Measurements from ENCODE around the gene DUS2.
"Not testable (repeated sequence)": the region's sequence is repeated elsewhere in the genome, so short reads cannot be mapped to it uniquely, and the experiment has no call there.

Gene DUS2

GRCh38 chr16:67999985-68000384 lies 23.1 kb upstream of the DUS2 start:
- Histone ChIP-seq H3K4me1 (ENCODE audit: control insufficient read depth, insufficient read depth, low read length) (no peaks in the 10 kb centered on the region), H3K27me3 (ENCODE audit: control insufficient read depth, insufficient read depth, low read length) (no peaks in the 10 kb centered on the region), H3K9me3 (ENCODE audit: control insufficient read depth, insufficient read depth, low read length) (no peaks in the 10 kb centered on the region), H3K4me3 (ENCODE audit: low read length) (no peak overlapping the region), H3K36me3 (ENCODE audit: control insufficient read depth, insufficient read depth, low read length) (no peaks in the 10 kb centered on the region), H3K27ac (ENCODE audit: low read length) (no peak overlapping the region)
- DNase-seq (ENCODE audit: low read depth, low spot score) = no peak
- no CpG with 5 or more reads among the region's 2 CpGs for WGBS (ENCODE audit: insufficient coverage, insufficient read length)

- DNase-seq (ENCODE audit: low read depth, low spot score) = no peak
- H3K27me3 ChIP-seq (ENCODE audit: control insufficient read depth, insufficient read depth, low read length) = no peaks in the 10 kb centered on the region
- no CpG with 5 or more reads among the region's 3 CpGs for WGBS (ENCODE audit: insufficient coverage, insufficient read length)
- no peak overlapping the region for H3K27ac ChIP-seq (ENCODE audit: low read length)
- H3K4me3 ChIP-seq (ENCODE audit: low read length) = no peak overlapping the region
- H3K9me3 ChIP-seq (ENCODE audit: control insufficient read depth, insufficient read depth, low read length) = no peaks in the 10 kb centered on the region
- H3K4me1 ChIP-seq (ENCODE audit: control insufficient read depth, insufficient read depth, low read length) = no peaks in the 10 kb centered on the region
- H3K36me3 ChIP-seq (ENCODE audit: control insufficient read depth, insufficient read depth, low read length) = no peaks in the 10 kb centered on the region
These were observed 22.6 kb upstream of the DUS2 start for GRCh38 chr16:68000450-68000849.

- WGBS (ENCODE audit: insufficient coverage, insufficient read length) = no CpG with 5 or more reads among the region's 4 CpGs
- no peaks in the 10 kb centered on the region for H3K27me3 ChIP-seq (ENCODE audit: control insufficient read depth, insufficient read depth, low read length)
- no peak overlapping the region for H3K4me3 ChIP-seq (ENCODE audit: low read length)
- no peak overlapping the region for H3K27ac ChIP-seq (ENCODE audit: low read length)
- H3K36me3 ChIP-seq (ENCODE audit: control insufficient read depth, insufficient read depth, low read length) = no peaks in the 10 kb centered on the region
- no peaks in the 10 kb centered on the region; the same call in 1 of the 2 replicates for H3K4me1 ChIP-seq (ENCODE audit: control insufficient read depth, insufficient read depth, low read length)
- no peaks in the 10 kb centered on the region for H3K9me3 ChIP-seq (ENCODE audit: control insufficient read depth, insufficient read depth, low read length)
- no peak for DNase-seq (ENCODE audit: low read depth, low spot score)
These were observed 20.1 kb upstream of the DUS2 start for GRCh38 chr16:68003031-68003430.

DNA sequence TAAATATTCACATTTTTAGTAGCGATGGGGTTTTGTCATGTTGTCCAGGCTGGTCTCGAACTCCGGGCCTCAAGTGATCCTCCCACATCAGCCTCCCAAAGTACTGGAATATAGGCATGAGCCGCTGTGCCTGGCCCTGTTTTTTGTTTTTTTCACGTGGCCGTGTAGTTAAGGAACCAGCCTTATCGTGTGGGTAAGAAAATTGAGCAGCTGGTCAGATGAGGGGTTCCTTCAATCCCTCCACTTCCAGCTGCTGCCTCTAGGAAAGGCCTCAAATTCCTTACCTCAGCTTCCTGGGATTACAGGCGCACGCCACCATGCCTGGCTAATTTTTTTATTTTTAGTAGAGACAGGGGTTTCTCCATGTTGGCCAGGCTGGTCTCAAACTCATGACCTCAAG lies 17.9 kb upstream of the DUS2 start:
- no peaks in the 10 kb centered on the region for H3K27me3 ChIP-seq (ENCODE audit: control insufficient read depth, insufficient read depth, low read length)
- H3K9me3 ChIP-seq (ENCODE audit: control insufficient read depth, insufficient read depth, low read length) = no peaks in the 10 kb centered on the region
- peaks cover 4% of the 10 kb centered on the region; the same call in 1 of the 2 replicates for H3K4me1 ChIP-seq (ENCODE audit: control insufficient read depth, insufficient read depth, low read length)
- H3K36me3 ChIP-seq (ENCODE audit: control insufficient read depth, insufficient read depth, low read length) = no peaks in the 10 kb centered on the region
- no CpG with 5 or more reads among the region's 9 CpGs for WGBS (ENCODE audit: insufficient coverage, insufficient read length)
- no peak overlapping the region for H3K4me3 ChIP-seq (ENCODE audit: low read length)
- DNase-seq (ENCODE audit: low read depth, low spot score) = no peak
- no peak overlapping the region for H3K27ac ChIP-seq (ENCODE audit: low read length)

- no peak overlapping the region for H3K4me3 ChIP-seq (ENCODE audit: low read length)
- H3K4me1 ChIP-seq (ENCODE audit: control insufficient read depth, insufficient read depth, low read length) = peaks cover 4% of the 10 kb centered on the region; the same call in 1 of the 2 replicates
- no peaks in the 10 kb centered on the region for H3K9me3 ChIP-seq (ENCODE audit: control insufficient read depth, insufficient read depth, low read length)
- no peak for DNase-seq (ENCODE audit: low read depth, low spot score)
- WGBS (ENCODE audit: insufficient coverage, insufficient read length) = no CpG with 5 or more reads among the region's 6 CpGs
- no peaks in the 10 kb centered on the region for H3K36me3 ChIP-seq (ENCODE audit: control insufficient read depth, insufficient read depth, low read length)
- H3K27ac ChIP-seq (ENCODE audit: low read length) = no peak overlapping the region
- no peaks in the 10 kb centered on the region for H3K27me3 ChIP-seq (ENCODE audit: control insufficient read depth, insufficient read depth, low read length)
These were observed 17.2 kb upstream of the DUS2 start for GRCh38 chr16:68005786-68006286.

DNA sequence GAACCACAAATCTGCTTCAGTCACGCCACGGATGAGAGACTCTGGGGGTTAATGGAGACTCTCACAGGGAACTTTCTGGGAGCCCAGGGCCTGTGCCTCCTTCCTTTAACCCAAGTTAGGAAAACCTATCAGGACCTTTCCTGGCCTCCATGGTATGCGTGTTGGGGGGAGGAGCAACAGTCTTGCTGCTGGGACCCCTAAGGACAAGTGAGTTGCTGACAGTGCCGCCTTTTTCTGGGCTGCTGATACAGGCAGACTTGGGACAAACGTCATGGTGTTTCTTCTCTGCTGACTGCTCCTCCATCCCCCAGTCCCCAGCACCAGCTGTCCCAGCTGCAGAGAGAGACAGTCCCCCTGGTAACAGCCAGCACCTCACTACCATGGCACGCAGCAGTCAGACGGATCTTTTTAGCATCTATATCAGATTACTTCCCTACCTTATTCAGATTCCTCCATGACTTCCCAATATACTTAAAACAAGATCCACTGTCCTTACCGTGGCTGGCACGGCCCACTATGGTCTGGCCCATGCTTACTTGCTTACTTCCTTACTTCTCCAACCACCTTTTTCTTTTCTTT lies 13.8 kb upstream of the DUS2 start:
- H3K9me3 ChIP-seq (ENCODE audit: control insufficient read depth, insufficient read depth, low read length) = no peaks in the 10 kb centered on the region
- no peak for DNase-seq (ENCODE audit: low read depth, low spot score)
- no peaks in the 10 kb centered on the region for H3K27me3 ChIP-seq (ENCODE audit: control insufficient read depth, insufficient read depth, low read length)
- H3K27ac ChIP-seq (ENCODE audit: low read length) = no peak overlapping the region
- H3K4me3 ChIP-seq (ENCODE audit: low read length) = no peak overlapping the region
- no peaks in the 10 kb centered on the region for H3K36me3 ChIP-seq (ENCODE audit: control insufficient read depth, insufficient read depth, low read length)
- WGBS (ENCODE audit: insufficient coverage, insufficient read length) = no CpG with 5 or more reads among the region's 9 CpGs
- H3K4me1 ChIP-seq (ENCODE audit: control insufficient read depth, insufficient read depth, low read length) = peaks cover 4% of the 10 kb centered on the region; the same call in 1 of the 2 replicates

DNA sequence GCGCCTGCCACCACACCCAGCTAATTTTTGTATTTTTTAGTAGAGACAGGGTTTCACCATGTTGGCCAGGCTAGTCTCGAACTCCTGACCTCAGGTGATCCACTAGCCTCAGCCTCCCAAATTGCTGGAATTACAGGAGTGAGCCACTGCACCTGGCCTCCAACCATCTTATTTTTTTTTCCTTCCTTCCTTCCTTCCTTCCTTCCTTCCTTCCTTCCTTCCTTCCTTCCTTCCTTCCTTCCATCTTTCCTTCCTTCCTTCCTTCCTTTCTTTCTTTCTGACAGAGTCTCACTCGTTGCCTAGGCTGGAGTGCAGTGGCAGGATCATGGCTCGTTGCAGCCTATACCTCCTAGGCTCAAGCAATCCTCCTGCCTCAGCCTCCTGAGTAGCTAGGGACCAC lies 13.2 kb upstream of the DUS2 start:
- H3K27me3 ChIP-seq (ENCODE audit: control insufficient read depth, insufficient read depth, low read length); H3K9me3 ChIP-seq (ENCODE audit: control insufficient read depth, insufficient read depth, low read length); H3K36me3 ChIP-seq (ENCODE audit: control insufficient read depth, insufficient read depth, low read length); H3K4me3 ChIP-seq (ENCODE audit: low read length); H3K4me1 ChIP-seq (ENCODE audit: control insufficient read depth, insufficient read depth, low read length); H3K27ac ChIP-seq (ENCODE audit: low read length); DNase-seq (ENCODE audit: low read depth, low spot score): not testable (repeated sequence)
- WGBS (ENCODE audit: insufficient coverage, insufficient read length) = no CpG with 5 or more reads among the region's 4 CpGs

DNA sequence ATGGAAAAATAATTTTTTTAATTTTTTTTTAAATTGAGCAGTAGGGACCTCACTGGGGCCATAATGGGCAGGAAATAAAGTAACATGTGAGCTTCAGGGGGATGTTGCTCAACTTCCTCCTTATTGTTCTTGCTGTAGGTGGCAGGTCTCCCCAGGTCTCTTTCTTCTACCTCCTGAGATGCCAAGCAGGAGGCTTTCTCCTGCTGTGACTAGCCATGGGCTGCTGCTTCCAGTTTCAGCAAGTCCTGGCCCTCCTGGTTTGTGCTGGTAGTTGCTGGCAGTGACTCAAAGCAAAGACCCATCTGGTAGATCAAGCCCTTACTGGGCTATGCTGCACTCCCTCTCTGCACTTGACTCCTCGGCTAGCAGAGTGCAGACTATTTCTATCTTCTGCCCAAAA lies 9.6 kb upstream of the DUS2 start:
- no peak for DNase-seq (ENCODE audit: low read depth, low spot score)
- Histone ChIP-seq H3K36me3 (ENCODE audit: control insufficient read depth, insufficient read depth, low read length) (no peaks in the 10 kb centered on the region), H3K27ac (ENCODE audit: low read length) (no peak overlapping the region), H3K9me3 (ENCODE audit: control insufficient read depth, insufficient read depth, low read length) (no peaks in the 10 kb centered on the region), H3K27me3 (ENCODE audit: control insufficient read depth, insufficient read depth, low read length) (no peaks in the 10 kb centered on the region), H3K4me1 (ENCODE audit: control insufficient read depth, insufficient read depth, low read length) (peaks cover 4% of the 10 kb centered on the region; the same call in 1 of the 2 replicates), H3K4me3 (ENCODE audit: low read length) (no peak overlapping the region)
- no CpG with 5 or more reads among the region's 1 CpG for WGBS (ENCODE audit: insufficient coverage, insufficient read length)

DNA sequence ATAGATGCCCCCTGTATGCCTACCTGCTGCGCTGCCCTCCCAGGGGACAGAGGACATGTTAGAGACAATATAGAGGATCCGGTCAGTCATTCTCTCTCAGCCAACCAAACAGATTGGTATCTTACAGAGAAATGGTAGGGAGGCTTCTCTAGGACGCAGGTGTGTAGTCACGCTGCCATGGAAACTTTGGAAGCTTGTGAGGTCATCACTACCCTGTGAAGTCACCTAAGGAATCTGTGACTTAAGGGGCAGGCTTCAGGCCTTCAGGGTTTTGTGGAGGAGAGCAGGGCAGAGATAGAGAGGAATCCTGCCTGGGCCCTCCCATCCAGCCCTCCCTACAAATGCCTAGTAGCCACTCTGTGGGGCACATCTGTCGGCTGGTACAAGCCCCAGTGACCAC lies 7.4 kb upstream of the DUS2 start, which contains the start of gene DPEP2NB:
Gene DPEP2NB (minus strand): TSS at position 231 of the 400 bp plus-strand sequence. CDS start 141 bp downstream, at position 90.
- no peaks in the 10 kb centered on the region for H3K36me3 ChIP-seq (ENCODE audit: control insufficient read depth, insufficient read depth, low read length)
- no peaks in the 10 kb centered on the region for H3K9me3 ChIP-seq (ENCODE audit: control insufficient read depth, insufficient read depth, low read length)
- WGBS (ENCODE audit: insufficient coverage, insufficient read length) = no CpG with 5 or more reads among the region's 5 CpGs
- no peak within 1 kb of the TSS for H3K4me3 ChIP-seq (ENCODE audit: low read length)
- no peaks in the 10 kb centered on the region for H3K27me3 ChIP-seq (ENCODE audit: control insufficient read depth, insufficient read depth, low read length)
- H3K4me1 ChIP-seq (ENCODE audit: control insufficient read depth, insufficient read depth, low read length) = no peaks in the 10 kb centered on the region
- no peak within 1 kb of the TSS for H3K27ac ChIP-seq (ENCODE audit: low read length)
- no peak for DNase-seq (ENCODE audit: low read depth, low spot score)

DNA sequence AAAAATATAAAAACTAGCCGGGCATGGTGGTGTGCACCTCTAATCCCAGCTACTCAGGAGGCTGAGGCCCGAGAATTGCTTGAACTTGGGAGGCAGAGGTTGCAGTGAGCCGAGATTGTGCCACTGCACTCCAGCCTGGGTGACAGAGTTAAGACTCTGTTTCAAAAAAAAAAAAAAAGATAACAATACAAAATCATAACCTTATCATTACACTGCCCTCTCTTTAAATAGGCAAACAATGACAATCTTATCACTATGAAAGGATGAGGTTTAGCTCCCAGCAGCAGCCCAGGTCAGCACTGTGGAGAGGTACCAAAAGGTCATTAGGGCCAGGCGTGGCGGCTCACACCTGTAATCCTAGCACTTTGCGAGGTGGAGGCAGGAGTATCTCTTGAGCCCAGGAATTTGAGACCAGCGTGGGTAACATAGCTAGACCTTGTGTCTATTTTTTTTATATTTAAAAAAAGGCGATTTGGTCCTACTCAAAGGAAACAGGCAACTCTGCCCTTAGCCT lies 3.9 kb upstream of the DUS2 start:
- H3K27ac ChIP-seq (ENCODE audit: low read length) = no peak overlapping the region
- H3K36me3 ChIP-seq (ENCODE audit: control insufficient read depth, insufficient read depth, low read length) = no peaks in the 10 kb centered on the region
- WGBS (ENCODE audit: insufficient coverage, insufficient read length) = no CpG with 5 or more reads among the region's 8 CpGs
- DNase-seq (ENCODE audit: low read depth, low spot score) = no peak
- H3K4me1 ChIP-seq (ENCODE audit: control insufficient read depth, insufficient read depth, low read length) = peaks cover 2% of the 10 kb centered on the region; the same call in 1 of the 2 replicates
- no peaks in the 10 kb centered on the region for H3K9me3 ChIP-seq (ENCODE audit: control insufficient read depth, insufficient read depth, low read length)
- H3K4me3 ChIP-seq (ENCODE audit: low read length) = no peak overlapping the region
- no peaks in the 10 kb centered on the region for H3K27me3 ChIP-seq (ENCODE audit: control insufficient read depth, insufficient read depth, low read length)

DNA sequence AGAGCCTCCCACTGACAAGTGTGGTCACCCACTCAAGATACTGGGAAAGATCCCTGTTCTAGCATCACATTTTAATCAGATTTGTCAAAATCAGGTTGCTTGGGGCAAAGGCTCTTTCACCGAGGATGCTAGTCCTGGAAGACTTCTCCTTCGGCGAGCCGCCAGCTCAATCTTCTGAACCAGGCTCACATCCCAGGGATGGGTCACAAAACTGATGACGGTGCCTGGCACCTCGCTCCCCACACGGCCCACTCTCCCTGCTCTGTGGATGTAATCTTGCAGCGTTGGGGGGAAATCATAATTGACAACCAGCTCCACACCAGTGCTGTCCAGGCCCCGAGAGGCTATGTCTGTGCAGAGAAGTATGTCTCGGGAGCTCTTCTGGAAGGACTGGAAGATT lies 1.6 kb upstream of the DUS2 start:
- Histone ChIP-seq H3K36me3 (ENCODE audit: control insufficient read depth, insufficient read depth, low read length) (no peaks in the 10 kb centered on the region), H3K4me1 (ENCODE audit: control insufficient read depth, insufficient read depth, low read length) (peaks cover 2% of the 10 kb centered on the region; the same call in 1 of the 2 replicates), H3K27me3 (ENCODE audit: control insufficient read depth, insufficient read depth, low read length) (no peaks in the 10 kb centered on the region), H3K27ac (ENCODE audit: low read length) (no peak overlapping the region), H3K9me3 (ENCODE audit: control insufficient read depth, insufficient read depth, low read length) (no peaks in the 10 kb centered on the region), H3K4me3 (ENCODE audit: low read length) (no peak overlapping the region)
- no peak for DNase-seq (ENCODE audit: low read depth, low spot score)
- no CpG with 5 or more reads among the region's 10 CpGs for WGBS (ENCODE audit: insufficient coverage, insufficient read length)
